ENCODE measurements around the gene FAM90A1. TPM values are rescaled to one million over a fixed set of nuclear protein-coding genes. Genes with fewer than 3 reads are reported as not detected.
"Not testable (repeated sequence)": the region's sequence is repeated elsewhere in the genome, so short reads cannot be mapped to it uniquely, and the experiment has no call there.

The FAM90A1 gene
- total RNA-seq, 4 donors from 2014 or later, result not detected

DNA sequence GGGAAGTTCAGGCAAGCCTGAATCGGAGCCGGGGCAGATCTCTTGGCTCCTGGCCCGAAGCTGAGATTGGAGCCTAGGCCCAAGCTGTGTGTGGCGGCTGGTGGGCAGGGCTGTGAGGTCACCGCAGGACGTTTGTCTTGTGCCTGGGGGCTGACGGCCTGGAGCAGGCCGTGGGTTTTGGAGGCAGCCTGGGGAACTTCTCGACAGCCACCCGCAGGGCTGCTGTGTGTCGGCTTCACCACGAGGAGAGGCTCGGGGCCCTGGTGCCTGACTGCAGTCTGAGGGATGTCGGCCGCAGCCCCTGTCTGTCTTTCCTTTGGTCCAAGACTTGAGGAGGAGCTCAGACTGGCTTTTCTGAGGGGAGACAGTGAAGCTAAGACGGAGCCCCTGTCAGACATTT lies 5.1 kb downstream of the FAM90A1 start:
- in situ Hi-C loops (cut with MboI; ENCODE audit: low sequenced_read_pairs in 4 of 4); intact Hi-C loops (cut with DNase I; ENCODE audit: low total_unique reads); H3K4me3 ChIP-seq; ATAC-seq; H3K9me3 ChIP-seq; H3K27me3 ChIP-seq; H3K27ac ChIP-seq; H3K4me1 ChIP-seq; DNase-seq; H3K36me3 ChIP-seq: not testable (repeated sequence)

DNA sequence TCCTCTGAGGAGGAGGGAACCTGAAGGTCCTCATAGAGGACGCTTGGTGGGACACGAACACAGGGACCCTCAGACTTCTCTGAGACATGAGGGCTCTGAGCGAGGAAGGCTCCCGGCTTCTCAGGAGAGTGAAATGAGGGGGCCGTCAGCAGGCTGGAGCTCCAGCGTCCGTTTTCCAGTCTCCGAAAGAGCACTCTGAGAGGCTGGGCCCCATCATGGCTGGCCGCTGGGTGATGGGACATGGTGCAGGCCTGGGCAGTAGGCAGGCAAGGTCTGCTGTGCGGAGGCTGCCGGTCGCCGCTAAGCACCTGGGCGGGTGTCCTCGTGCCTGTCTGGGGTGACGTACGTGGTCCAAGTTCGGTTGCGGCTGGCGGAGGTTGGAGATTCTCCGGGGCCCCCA lies 5.6 kb downstream of the FAM90A1 start:
- H3K36me3 ChIP-seq; H3K27me3 ChIP-seq; intact Hi-C loops (cut with DNase I; ENCODE audit: low total_unique reads); ATAC-seq; in situ Hi-C loops (cut with MboI; ENCODE audit: low sequenced_read_pairs in 4 of 4); H3K4me1 ChIP-seq; H3K27ac ChIP-seq; DNase-seq; H3K4me3 ChIP-seq; H3K9me3 ChIP-seq: not testable (repeated sequence)

DNA sequence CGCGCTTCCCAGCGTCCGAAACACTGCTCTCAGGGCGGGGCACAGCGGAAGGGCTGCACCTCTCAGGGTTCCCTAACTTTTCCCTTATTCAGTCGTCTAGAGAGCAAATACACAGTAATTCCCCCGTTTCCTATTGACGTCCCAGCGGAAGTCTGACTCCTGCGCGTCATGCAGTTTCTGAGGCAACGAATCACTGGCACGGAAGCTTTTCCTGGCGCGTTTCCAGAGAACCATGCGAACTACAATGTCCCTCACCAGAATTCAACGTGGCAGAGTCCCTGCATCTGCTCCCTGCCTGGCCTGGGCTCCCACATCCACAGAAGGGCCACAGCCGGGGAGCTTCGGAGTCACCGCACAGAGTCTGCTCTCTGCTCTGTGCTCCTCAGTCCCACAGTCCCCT lies 6.0 kb downstream of the FAM90A1 start:
- H3K4me1 ChIP-seq; H3K27me3 ChIP-seq; H3K27ac ChIP-seq; ATAC-seq; intact Hi-C loops (cut with DNase I; ENCODE audit: low total_unique reads); H3K9me3 ChIP-seq; H3K4me3 ChIP-seq; H3K36me3 ChIP-seq; DNase-seq; in situ Hi-C loops (cut with MboI; ENCODE audit: low sequenced_read_pairs in 4 of 4): not testable (repeated sequence)

DNA sequence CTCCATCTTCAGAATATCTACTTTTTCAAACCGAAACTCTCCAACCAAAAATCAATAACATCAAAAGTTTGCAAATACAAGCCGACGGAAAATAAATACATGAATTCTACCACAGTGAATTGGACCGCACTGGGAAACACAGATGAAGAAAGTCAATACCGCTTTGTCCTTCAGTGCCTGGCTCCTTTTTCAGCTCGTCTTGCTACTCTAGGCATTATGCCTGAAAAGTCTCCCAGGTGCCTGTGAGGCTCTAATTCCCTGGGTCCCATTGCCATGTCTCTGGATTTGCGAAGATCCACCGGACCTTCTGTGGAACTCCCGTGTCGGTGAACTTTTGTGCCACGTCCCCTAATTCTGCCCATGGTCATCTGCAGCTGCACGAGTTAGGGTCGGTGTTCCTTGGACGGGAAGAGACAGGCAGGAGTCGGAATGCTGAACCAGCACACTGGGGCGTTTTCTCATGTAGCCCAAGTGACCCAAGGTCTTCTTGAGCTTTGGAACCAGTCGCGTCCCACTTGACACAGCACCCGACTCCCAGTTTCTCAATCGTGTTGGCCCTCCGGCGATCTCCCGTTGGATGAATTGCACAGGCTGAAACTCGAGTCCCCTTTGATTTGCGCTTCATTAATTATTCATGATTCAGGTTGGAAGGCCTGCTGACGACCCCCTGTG lies 8.6 kb downstream of the FAM90A1 start:
- in situ Hi-C loops (cut with MboI; ENCODE audit: low sequenced_read_pairs in 4 of 4), result not testable (repeated sequence)

DNA sequence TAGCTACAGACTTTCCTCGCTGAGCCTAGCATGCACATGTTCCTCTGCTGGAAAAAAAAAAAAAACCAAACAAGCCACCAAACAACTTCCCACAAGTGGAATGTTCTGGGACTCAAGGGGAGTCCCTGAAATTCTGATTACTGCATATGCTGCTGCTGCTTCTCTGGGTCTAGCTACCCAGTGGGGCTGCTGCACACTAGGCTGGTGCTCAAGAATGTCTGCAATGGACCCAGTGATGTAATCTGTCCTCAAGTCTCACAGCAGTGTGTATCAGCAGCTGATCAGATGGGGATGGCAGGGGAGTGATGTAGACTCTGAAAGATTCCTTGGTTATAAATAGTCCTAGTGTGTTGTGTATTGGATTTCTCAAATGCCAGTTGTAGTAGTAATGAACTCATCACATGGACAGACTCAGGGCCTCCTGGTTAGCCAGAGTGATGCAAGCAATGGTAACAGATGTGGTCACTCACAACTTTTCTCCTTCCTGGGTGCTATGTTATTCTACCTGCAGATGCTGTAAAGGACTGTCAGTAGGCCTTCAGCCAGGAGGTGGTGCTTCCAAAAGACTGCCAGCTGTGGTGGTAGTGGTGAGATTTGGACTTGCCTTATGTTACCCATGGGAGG lies 29.6 kb downstream of the FAM90A1 start:
- ATAC-seq; in situ Hi-C loops (cut with MboI; ENCODE audit: low sequenced_read_pairs in 4 of 4); intact Hi-C loops (cut with DNase I; ENCODE audit: low total_unique reads): not testable (repeated sequence)

More for the DNA sequence above, 8.6 kb downstream of the FAM90A1 start:
- H3K4me3 ChIP-seq; H3K27ac ChIP-seq; H3K27me3 ChIP-seq; H3K36me3 ChIP-seq; ATAC-seq; H3K9me3 ChIP-seq; intact Hi-C loops (cut with DNase I; ENCODE audit: low total_unique reads); H3K4me1 ChIP-seq; DNase-seq: not testable (repeated sequence)

DNA sequence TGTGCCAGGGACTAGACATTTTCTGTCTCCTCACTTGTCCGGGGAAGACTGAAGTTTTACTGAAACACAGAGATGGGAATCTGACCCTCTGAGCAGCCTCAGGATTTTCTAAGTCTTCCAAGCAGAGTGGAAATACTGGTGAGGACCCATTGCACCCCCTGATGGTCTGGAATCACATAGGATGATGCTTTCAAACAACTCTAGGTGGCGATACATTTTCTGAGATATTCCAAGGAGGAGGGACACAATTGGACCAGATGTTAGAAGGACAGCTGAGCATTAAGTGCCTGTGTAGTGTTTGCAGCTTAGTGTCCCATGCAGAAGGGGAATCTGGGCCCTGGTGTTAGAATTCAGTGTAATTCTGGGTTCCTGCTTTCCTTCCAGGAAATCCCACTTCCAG lies 39.3 kb downstream of the FAM90A1 start:
- in situ Hi-C loops (cut with MboI; ENCODE audit: low sequenced_read_pairs in 4 of 4); intact Hi-C loops (cut with DNase I; ENCODE audit: low total_unique reads): not testable (repeated sequence)

More for the DNA sequence above, 29.6 kb downstream of the FAM90A1 start:
- not testable (repeated sequence) for H3K4me1 ChIP-seq, H3K27ac ChIP-seq, H3K27me3 ChIP-seq, H3K36me3 ChIP-seq, H3K4me3 ChIP-seq, DNase-seq, H3K9me3 ChIP-seq

DNA sequence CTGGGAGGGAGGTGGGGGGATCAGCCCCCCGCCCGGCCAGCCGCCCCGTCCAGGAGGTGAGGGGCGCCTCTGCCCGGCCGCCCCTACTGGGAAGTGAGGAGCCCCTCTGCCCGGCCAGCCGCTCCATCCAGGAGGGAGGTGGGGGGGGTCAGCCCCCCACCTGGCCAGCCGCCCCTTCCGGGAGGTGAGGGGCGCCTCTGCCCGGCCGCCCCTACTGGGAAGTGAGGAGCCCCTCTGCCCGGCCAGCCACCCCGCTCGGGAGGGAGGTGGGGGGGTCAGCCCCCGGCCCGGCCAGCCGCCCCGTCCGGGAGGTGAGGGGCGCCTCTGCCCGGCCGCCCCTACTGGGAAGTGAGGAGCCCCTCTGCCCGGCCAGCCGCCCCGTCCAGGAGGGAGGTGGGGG lies 43.2 kb downstream of the FAM90A1 start:
- H3K27ac ChIP-seq; H3K36me3 ChIP-seq; H3K9me3 ChIP-seq; ATAC-seq; intact Hi-C loops (cut with DNase I; ENCODE audit: low total_unique reads); H3K4me3 ChIP-seq; H3K4me1 ChIP-seq; in situ Hi-C loops (cut with MboI; ENCODE audit: low sequenced_read_pairs in 4 of 4); H3K27me3 ChIP-seq; DNase-seq: not testable (repeated sequence)

More for the DNA sequence above, 39.3 kb downstream of the FAM90A1 start:
- H3K4me3 ChIP-seq, ATAC-seq, H3K36me3 ChIP-seq, H3K27me3 ChIP-seq, H3K4me1 ChIP-seq, DNase-seq, H3K27ac ChIP-seq, H3K9me3 ChIP-seq: not testable (repeated sequence)

DNA sequence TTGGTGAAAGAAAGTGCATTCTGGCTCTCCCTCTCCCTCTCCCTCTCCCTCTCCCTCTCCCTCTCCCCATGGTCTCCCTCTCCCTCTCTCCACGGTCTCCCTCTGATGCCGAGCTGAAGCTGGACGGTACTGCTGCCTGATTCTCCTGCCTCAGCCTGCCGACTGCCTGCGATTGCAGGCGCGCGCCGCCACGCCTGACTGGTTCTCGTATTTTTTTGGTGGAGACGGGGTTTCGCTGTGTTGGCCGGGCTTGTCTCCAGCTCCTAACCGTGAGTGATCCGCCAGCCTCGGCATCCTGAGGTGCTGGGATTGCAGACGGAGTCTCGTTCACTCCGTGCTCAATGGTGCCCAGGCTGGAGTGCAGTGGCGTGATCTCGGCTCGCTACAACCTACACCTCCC lies 44.1 kb downstream of the FAM90A1 start:
- H3K4me3 ChIP-seq; intact Hi-C loops (cut with DNase I; ENCODE audit: low total_unique reads); H3K36me3 ChIP-seq; H3K27me3 ChIP-seq; DNase-seq; H3K27ac ChIP-seq; in situ Hi-C loops (cut with MboI; ENCODE audit: low sequenced_read_pairs in 4 of 4); H3K4me1 ChIP-seq; ATAC-seq; H3K9me3 ChIP-seq: not testable (repeated sequence)

DNA sequence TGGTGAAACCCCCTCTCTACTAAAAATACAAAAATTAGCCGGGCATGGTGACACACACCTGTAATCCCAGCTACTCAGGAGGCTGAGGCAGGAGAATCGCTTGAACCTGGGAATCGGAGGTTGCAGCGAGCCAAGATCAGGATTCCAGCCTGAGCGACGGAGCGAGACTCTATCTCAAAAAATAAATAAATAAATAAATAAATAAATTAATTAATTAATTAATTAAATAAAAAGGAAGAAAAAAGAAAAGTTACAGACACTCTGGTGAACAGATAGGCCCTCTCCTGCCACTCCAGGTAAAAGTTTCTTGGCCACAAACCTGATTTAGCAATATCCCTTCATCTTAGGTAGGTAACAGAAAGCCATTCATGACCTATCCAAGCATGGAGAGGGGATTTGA lies 44.5 kb downstream of the FAM90A1 start:
- H3K9me3 ChIP-seq; H3K4me1 ChIP-seq; intact Hi-C loops (cut with DNase I; ENCODE audit: low total_unique reads); H3K27ac ChIP-seq; in situ Hi-C loops (cut with MboI; ENCODE audit: low sequenced_read_pairs in 4 of 4); ATAC-seq; H3K36me3 ChIP-seq; H3K27me3 ChIP-seq; H3K4me3 ChIP-seq; DNase-seq: not testable (repeated sequence)

DNA sequence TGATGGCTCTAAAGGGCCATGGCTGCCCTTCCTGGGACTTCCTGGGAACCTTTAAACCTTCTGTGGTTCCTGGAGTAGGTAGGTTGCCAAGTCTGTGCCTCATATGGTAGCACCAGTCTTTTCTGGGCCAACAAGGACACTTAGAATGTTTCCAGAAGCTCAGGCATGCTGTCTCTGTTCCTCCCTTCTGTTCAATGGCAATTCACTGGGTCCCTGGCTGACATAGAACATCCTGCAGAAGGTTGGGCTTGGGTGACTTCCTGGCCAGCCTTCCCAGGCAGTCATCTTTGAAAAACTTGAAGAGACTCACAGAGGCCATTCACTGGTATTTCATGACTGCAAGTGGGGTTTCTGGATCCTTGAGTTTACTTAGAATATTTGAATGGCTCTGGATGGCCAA lies 46.1 kb downstream of the FAM90A1 start:
- H3K9me3 ChIP-seq; intact Hi-C loops (cut with DNase I; ENCODE audit: low total_unique reads); H3K4me1 ChIP-seq; H3K36me3 ChIP-seq; DNase-seq; H3K27ac ChIP-seq; ATAC-seq; H3K4me3 ChIP-seq; H3K27me3 ChIP-seq; in situ Hi-C loops (cut with MboI; ENCODE audit: low sequenced_read_pairs in 4 of 4): not testable (repeated sequence)
